ENCODE measurements around the gene MEGF10. TPM values are rescaled to one million over a fixed set of nuclear protein-coding genes. Genes with fewer than 3 reads are reported as not detected.

MEGF10 gene
- total RNA-seq, 1 donor from 2014 or later, result not detected

- Mint-ChIP-seq H3K27ac (no peak overlapping the region), H3K4me1 (ENCODE audit: low read depth) (no peaks in the 10 kb centered on the region), H3K4me3 (ENCODE audit: low read depth) (no peak overlapping the region), H3K9me3 (no peaks in the 10 kb centered on the region), H3K36me3 (ENCODE audit: low read depth) (no peaks in the 10 kb centered on the region), H3K27me3 (ENCODE audit: low read depth) (peaks cover 13% of the 10 kb centered on the region)
- intact Hi-C loops (cut with micrococcal nuclease), result no loop called here
- DNase-seq (ENCODE audit: low spot score), result no peak
Observed at GRCh38 chr5:127398508-127398907, 107.9 kb downstream of the MEGF10 start.

- intact Hi-C loops (cut with micrococcal nuclease), result no loop called here
- no peaks in the 10 kb centered on the region for H3K36me3 Mint-ChIP-seq (ENCODE audit: low read depth)
- no peaks in the 10 kb centered on the region for H3K9me3 Mint-ChIP-seq
- H3K4me1 Mint-ChIP-seq (ENCODE audit: low read depth), result no peaks in the 10 kb centered on the region
- no peak overlapping the region for H3K27ac Mint-ChIP-seq
- DNase-seq (ENCODE audit: low spot score), result no peak
- no peak overlapping the region for H3K4me3 Mint-ChIP-seq (ENCODE audit: low read depth)
- H3K27me3 Mint-ChIP-seq (ENCODE audit: low read depth), result peaks cover 9% of the 10 kb centered on the region
Observed at GRCh38 chr5:127399068-127399467, 108.5 kb downstream of the MEGF10 start.

- no peaks in the 10 kb centered on the region for H3K9me3 Mint-ChIP-seq
- H3K27ac Mint-ChIP-seq, result no peak overlapping the region
- no peak overlapping the region for H3K4me3 Mint-ChIP-seq (ENCODE audit: low read depth)
- H3K4me1 Mint-ChIP-seq (ENCODE audit: low read depth), result no peaks in the 10 kb centered on the region
- H3K36me3 Mint-ChIP-seq (ENCODE audit: low read depth), result no peaks in the 10 kb centered on the region
- peaks cover 9% of the 10 kb centered on the region for H3K27me3 Mint-ChIP-seq (ENCODE audit: low read depth)
- DNase-seq (ENCODE audit: low spot score), result no peak
- intact Hi-C loops (cut with micrococcal nuclease), result no loop called here
Observed at GRCh38 chr5:127400539-127400938, 109.9 kb downstream of the MEGF10 start.

- no peaks in the 10 kb centered on the region for H3K9me3 Mint-ChIP-seq
- intact Hi-C loops (cut with micrococcal nuclease), result no loop called here
- H3K36me3 Mint-ChIP-seq (ENCODE audit: low read depth), result no peaks in the 10 kb centered on the region
- H3K4me1 Mint-ChIP-seq (ENCODE audit: low read depth), result no peaks in the 10 kb centered on the region
- DNase-seq (ENCODE audit: low spot score), result no peak
- no peak overlapping the region for H3K27ac Mint-ChIP-seq
- peaks cover 9% of the 10 kb centered on the region for H3K27me3 Mint-ChIP-seq (ENCODE audit: low read depth)
- no peak overlapping the region for H3K4me3 Mint-ChIP-seq (ENCODE audit: low read depth)
Observed at GRCh38 chr5:127400946-127401670, 110.5 kb downstream of the MEGF10 start.

GRCh38 chr5:127402361-127402760, 111.8 kb downstream of the MEGF10 start:
- H3K9me3 Mint-ChIP-seq, result no peaks in the 10 kb centered on the region
- no peak for DNase-seq (ENCODE audit: low spot score)

GRCh38 chr5:127404190-127404589, 113.6 kb downstream of the MEGF10 start:
- H3K9me3 Mint-ChIP-seq, result no peaks in the 10 kb centered on the region
- peaks cover 10% of the 10 kb centered on the region for H3K27me3 Mint-ChIP-seq (ENCODE audit: low read depth)
- DNase-seq (ENCODE audit: low spot score), result no peak
- H3K4me1 Mint-ChIP-seq (ENCODE audit: low read depth), result no peaks in the 10 kb centered on the region
- no peaks in the 10 kb centered on the region for H3K36me3 Mint-ChIP-seq (ENCODE audit: low read depth)
- no peak overlapping the region for H3K4me3 Mint-ChIP-seq (ENCODE audit: low read depth)
- H3K27ac Mint-ChIP-seq, result no peak overlapping the region
- intact Hi-C loops (cut with micrococcal nuclease), result no loop called here

More at GRCh38 chr5:127402361-127402760, 111.8 kb downstream of the MEGF10 start:
- H3K36me3 Mint-ChIP-seq (ENCODE audit: low read depth), result no peaks in the 10 kb centered on the region
- no peak overlapping the region for H3K27ac Mint-ChIP-seq
- H3K4me3 Mint-ChIP-seq (ENCODE audit: low read depth), result no peak overlapping the region
- H3K4me1 Mint-ChIP-seq (ENCODE audit: low read depth), result no peaks in the 10 kb centered on the region
- intact Hi-C loops (cut with micrococcal nuclease), result no loop called here
- peaks cover 9% of the 10 kb centered on the region for H3K27me3 Mint-ChIP-seq (ENCODE audit: low read depth)

- Mint-ChIP-seq H3K27ac (no peak overlapping the region), H3K4me1 (ENCODE audit: low read depth) (peaks cover 8% of the 10 kb centered on the region), H3K36me3 (ENCODE audit: low read depth) (no peaks in the 10 kb centered on the region), H3K9me3 (no peaks in the 10 kb centered on the region), H3K27me3 (ENCODE audit: low read depth) (peaks cover 5% of the 10 kb centered on the region), H3K4me3 (ENCODE audit: low read depth) (no peak overlapping the region)
- no peak for DNase-seq (ENCODE audit: low spot score)
- intact Hi-C loops (cut with micrococcal nuclease), result no loop called here
Observed at GRCh38 chr5:127406326-127407121, 115.9 kb downstream of the MEGF10 start.

- H3K4me1 Mint-ChIP-seq (ENCODE audit: low read depth), result peaks cover 8% of the 10 kb centered on the region
- peaks cover 3% of the 10 kb centered on the region for H3K27me3 Mint-ChIP-seq (ENCODE audit: low read depth)
- DNase-seq (ENCODE audit: low spot score), result no peak
- no peaks in the 10 kb centered on the region for H3K9me3 Mint-ChIP-seq
- no peak overlapping the region for H3K27ac Mint-ChIP-seq
- intact Hi-C loops (cut with micrococcal nuclease), result no loop called here
- no peaks in the 10 kb centered on the region for H3K36me3 Mint-ChIP-seq (ENCODE audit: low read depth)
- no peak overlapping the region for H3K4me3 Mint-ChIP-seq (ENCODE audit: low read depth)
Observed at GRCh38 chr5:127409246-127409917, 118.8 kb downstream of the MEGF10 start.

- Mint-ChIP-seq H3K4me1 (ENCODE audit: low read depth) (peaks cover 8% of the 10 kb centered on the region), H3K27me3 (ENCODE audit: low read depth) (peaks cover 3% of the 10 kb centered on the region), H3K4me3 (ENCODE audit: low read depth) (no peak overlapping the region), H3K36me3 (ENCODE audit: low read depth) (no peaks in the 10 kb centered on the region), H3K27ac (no peak overlapping the region), H3K9me3 (no peaks in the 10 kb centered on the region)
- intact Hi-C loops (cut with micrococcal nuclease), result no loop called here
- no peak for DNase-seq (ENCODE audit: low spot score)
Observed at GRCh38 chr5:127409921-127410675, 119.5 kb downstream of the MEGF10 start.

- Mint-ChIP-seq H3K9me3 (no peaks in the 10 kb centered on the region), H3K4me3 (ENCODE audit: low read depth) (no peak overlapping the region), H3K36me3 (ENCODE audit: low read depth) (no peaks in the 10 kb centered on the region), H3K4me1 (ENCODE audit: low read depth) (peaks cover 8% of the 10 kb centered on the region), H3K27ac (no peak overlapping the region), H3K27me3 (ENCODE audit: low read depth) (peaks cover 3% of the 10 kb centered on the region)
- no peak for DNase-seq (ENCODE audit: low spot score)
- intact Hi-C loops (cut with micrococcal nuclease), result no loop called here
Observed at GRCh38 chr5:127410959-127411358, 120.4 kb downstream of the MEGF10 start.

GRCh38 chr5:127411381-127411780, 120.8 kb downstream of the MEGF10 start:
- H3K36me3 Mint-ChIP-seq (ENCODE audit: low read depth), result no peaks in the 10 kb centered on the region
- peaks cover 8% of the 10 kb centered on the region for H3K4me1 Mint-ChIP-seq (ENCODE audit: low read depth)
- DNase-seq (ENCODE audit: low spot score), result no peak
- no peaks in the 10 kb centered on the region for H3K9me3 Mint-ChIP-seq
- no peak overlapping the region for H3K4me3 Mint-ChIP-seq (ENCODE audit: low read depth)
- no peak overlapping the region for H3K27ac Mint-ChIP-seq
- intact Hi-C loops (cut with micrococcal nuclease), result no loop called here
- H3K27me3 Mint-ChIP-seq (ENCODE audit: low read depth), result peaks cover 3% of the 10 kb centered on the region

- DNase-seq (ENCODE audit: low spot score), result no peak
- intact Hi-C loops (cut with micrococcal nuclease), result no loop called here
- H3K4me3 Mint-ChIP-seq (ENCODE audit: low read depth), result no peak overlapping the region
- H3K36me3 Mint-ChIP-seq (ENCODE audit: low read depth), result no peaks in the 10 kb centered on the region
- peaks cover 3% of the 10 kb centered on the region for H3K27me3 Mint-ChIP-seq (ENCODE audit: low read depth)
- no peak overlapping the region for H3K27ac Mint-ChIP-seq
- H3K9me3 Mint-ChIP-seq, result no peaks in the 10 kb centered on the region
- peaks cover 8% of the 10 kb centered on the region for H3K4me1 Mint-ChIP-seq (ENCODE audit: low read depth)
Observed at GRCh38 chr5:127412698-127413097, 122.1 kb downstream of the MEGF10 start.
